Measurements from ENCODE around the gene ASCL2.

The ASCL2 gene

DNA sequence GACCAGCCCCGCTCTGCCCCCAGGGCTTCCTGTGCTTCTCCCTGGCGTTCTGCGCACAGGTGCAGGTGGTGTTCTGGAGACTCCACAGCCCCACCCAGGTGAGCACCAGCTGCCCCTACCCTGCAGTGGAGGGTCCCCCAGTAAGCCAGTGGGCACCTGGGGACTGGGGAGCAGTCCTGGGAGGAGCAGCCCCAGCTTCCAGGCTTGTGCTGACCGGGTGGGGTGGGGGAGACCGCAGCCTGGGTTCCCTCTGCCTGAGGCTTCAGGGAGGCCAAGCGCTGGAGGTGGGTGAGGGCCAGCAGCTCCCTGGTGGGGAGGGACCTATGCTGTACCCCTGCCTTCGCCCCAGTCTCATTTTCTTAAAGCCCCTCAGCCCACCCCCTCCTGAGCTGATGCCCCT is 38.3 kb upstream of the ASCL2 start:
- DNase-seq (ENCODE audit: low read depth in 2 of 2), result no peak

DNA sequence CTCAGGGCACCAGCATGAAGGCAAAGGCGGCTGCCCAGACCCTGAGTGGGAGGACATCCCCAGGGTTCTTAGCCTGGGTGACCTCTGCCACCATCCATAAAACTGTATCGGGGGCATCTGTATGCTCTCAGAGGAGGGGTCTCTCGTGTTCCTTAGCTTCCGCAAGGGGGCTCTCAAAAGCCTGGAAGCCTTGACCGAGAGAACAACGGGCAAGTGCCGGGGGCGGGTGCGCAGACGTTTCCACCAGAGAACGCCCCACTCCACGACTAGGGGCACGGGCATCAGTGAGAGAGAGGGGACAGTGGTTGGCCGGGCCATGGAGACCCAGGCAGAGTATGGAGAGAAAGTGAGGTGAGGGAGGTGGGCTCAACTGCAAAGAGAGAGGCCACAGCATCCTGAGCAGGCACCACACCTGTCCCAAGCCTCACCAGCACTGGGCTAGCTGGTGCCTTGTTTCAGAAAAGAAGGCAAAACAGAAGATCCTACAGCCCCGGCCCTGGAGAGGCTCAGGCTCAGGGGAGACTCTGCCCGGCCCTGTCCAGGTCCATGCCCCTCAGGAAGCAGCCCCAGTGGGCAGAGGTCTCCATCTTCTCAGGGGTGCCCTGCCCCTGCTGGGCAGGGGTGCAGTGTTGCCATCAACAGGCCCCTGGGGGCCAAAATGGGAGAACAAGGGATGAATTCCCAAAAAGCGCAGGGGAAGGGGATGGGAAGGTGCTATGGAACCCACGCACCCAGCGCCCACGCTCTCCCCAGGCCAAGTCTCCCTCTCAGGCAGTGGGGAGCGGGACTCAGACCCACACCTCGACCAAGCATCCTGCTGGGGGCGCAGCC is 37.3 kb upstream of the ASCL2 start:
- no peak for DNase-seq (ENCODE audit: low read depth in 2 of 2)

GRCh38 chr11:2306877-2307500 is 36.6 kb upstream of the ASCL2 start:
- DNase-seq (ENCODE audit: low read depth in 2 of 2), result no peak

DNA sequence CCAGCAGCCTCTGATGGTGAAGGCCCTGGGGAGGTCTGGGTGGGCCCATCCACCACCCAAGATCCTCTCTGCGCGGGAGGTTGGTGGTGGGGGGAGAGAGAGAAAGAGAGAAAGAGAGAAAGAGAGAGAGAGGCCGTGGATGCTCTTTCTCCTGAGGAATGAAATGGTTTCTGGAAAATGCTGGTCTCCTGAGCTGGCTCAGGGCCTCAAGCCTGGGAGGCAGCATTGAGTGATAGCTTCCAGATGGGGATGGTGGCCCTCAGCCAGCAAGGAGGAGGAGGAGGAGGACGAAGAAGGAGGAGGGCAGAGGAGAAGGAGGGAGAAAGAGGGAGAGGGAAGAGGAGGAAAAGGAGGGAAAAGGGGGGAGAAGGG is 36.0 kb upstream of the ASCL2 start:
- DNase-seq (ENCODE audit: low read depth in 2 of 2), result no peak

GRCh38 chr11:2305788-2306451 is 35.5 kb upstream of the ASCL2 start:
- DNase-seq (ENCODE audit: low read depth in 2 of 2), result peak in 1 of 2 donors; percentile 17

DNA sequence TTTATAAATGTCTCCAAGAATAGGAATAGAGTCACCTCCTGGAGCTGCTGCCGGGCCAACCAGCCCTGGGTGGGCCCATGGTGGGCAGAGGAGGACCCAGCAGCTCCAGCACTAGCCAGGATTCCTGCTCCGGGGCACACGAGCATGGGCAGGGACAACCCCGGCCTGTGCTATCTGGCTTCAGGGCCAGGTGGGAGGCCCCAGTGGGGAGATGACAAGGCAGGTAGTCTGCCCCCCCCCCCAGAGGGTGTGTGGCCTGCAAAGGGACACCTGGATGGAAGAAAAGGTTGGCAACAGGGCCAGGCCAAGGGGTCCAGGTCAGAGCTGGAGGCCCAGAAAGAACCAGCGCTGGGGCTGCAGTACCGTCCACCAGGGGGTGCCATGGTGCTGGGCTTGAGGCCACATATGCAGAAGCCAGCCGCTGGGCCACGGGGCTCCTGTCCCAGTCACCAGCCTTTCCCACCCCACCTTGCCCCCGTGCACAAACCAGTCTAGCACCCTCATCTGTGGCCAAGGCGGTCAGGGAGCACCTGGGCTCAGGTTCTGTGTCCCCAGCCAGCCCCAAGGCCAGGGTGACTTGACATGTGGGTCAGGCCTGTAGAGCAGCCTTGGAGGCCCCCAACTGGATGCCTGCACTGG is 34.9 kb upstream of the ASCL2 start:
- peak; percentile 65 to 70 for DNase-seq (ENCODE audit: low read depth in 2 of 2)

- DNase-seq (ENCODE audit: low read depth in 2 of 2), result no peak
Measured at GRCh38 chr11:2304506-2305139, 34.2 kb upstream of the ASCL2 start.

GRCh38 chr11:2303627-2304505 is 33.5 kb upstream of the ASCL2 start:
- no peak for DNase-seq (ENCODE audit: low read depth in 2 of 2)

DNA sequence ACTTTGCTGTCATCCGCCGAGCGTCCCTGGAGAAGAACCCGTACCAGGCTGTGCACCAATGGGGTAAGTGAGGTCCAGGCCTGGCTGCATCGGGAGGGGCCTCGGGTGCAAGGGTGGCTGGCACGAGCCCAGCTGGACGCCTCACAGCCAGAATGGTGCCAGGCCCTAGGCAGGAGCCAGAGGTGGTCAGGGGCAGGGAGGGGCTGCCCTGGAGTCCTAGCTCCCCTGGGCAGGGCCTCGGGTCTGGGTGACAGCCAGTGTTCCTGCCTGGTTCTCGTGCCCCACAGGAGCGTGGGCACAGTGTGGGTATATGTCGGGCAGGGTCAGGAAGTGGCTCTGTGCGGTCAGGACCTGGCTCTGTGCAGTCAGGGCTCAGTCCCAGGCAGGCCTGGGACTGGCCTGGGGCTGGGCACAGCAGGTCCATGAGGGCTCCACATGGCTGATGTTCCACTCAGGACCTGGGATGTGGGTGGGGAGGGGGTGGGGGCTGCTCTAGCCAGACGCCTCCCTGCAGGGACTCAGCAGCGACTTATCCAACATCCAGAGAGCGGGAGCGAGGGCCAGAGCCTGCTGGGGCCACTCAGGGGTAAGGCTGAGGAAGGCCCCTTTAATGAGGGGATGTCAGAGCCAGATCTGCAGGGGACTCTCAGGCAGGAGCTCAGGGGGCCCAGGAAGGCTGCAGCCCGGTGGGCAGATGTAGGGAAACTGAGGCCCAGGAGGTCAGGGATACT is 32.7 kb upstream of the ASCL2 start:
- DNase-seq (ENCODE audit: low read depth in 2 of 2), result no peak

GRCh38 chr11:2302306-2302895 is 32.0 kb upstream of the ASCL2 start:
- peak in 1 of 2 donors; percentile 26 for DNase-seq (ENCODE audit: low read depth in 2 of 2)

DNA sequence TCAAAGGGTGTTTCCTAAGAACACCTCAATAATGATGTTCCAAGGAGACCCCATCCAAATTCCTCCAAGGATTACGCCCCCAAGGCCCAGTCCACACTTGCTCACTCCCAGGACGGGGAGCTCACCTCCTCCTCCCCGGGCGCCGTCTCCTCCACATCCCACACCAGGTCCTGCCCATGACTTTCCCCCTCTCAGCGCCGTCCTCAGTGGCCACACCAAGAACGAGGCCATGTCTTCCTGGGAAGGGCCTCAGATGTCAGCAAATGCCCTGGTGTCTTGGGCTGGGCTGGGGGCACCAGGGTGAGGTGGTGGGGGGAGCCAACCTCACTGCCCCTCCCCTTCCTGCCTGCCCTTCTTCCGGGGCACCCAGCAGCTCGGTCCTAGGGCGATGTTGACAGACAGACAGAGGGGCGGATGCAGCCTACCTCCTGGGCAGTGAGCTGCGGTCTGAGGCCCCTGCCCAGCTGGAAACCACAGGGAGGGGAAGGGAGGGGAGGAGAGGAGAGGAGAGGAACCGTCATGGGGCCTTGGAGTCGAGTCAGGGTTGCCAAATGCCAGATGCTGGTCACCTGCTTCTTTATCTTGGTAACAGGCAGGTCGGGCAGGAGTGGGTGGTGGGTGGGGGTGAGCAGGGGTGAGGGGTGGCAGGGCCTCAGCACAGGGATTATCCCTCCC is 31.4 kb upstream of the ASCL2 start, which contains the start of the genes C11orf21 and TSPAN32:
TSS of gene C11orf21 (minus strand) at position 288 of the 675 bp plus-strand sequence. CDS start at position 178, 110 bp downstream.
TSS of gene TSPAN32 (plus strand) at position 383 of the 675 bp plus-strand sequence. CDS start at position 520, 137 bp downstream.
- peak; percentile 21 to 42 for DNase-seq (ENCODE audit: low read depth in 2 of 2)

GRCh38 chr11:2300936-2301630 is 30.7 kb upstream of the ASCL2 start:
- DNase-seq (ENCODE audit: low read depth in 2 of 2), result no peak

- DNase-seq (ENCODE audit: low read depth in 2 of 2), result no peak
Measured at GRCh38 chr11:2300290-2300935, 30.0 kb upstream of the ASCL2 start.

GRCh38 chr11:2299773-2300172 is 29.4 kb upstream of the ASCL2 start:
- DNase-seq (ENCODE audit: low read depth in 2 of 2), result no peak

GRCh38 chr11:2298795-2299761 is 28.7 kb upstream of the ASCL2 start:
- peak in 1 of 2 donors; percentile 30 for DNase-seq (ENCODE audit: low read depth in 2 of 2)

DNA sequence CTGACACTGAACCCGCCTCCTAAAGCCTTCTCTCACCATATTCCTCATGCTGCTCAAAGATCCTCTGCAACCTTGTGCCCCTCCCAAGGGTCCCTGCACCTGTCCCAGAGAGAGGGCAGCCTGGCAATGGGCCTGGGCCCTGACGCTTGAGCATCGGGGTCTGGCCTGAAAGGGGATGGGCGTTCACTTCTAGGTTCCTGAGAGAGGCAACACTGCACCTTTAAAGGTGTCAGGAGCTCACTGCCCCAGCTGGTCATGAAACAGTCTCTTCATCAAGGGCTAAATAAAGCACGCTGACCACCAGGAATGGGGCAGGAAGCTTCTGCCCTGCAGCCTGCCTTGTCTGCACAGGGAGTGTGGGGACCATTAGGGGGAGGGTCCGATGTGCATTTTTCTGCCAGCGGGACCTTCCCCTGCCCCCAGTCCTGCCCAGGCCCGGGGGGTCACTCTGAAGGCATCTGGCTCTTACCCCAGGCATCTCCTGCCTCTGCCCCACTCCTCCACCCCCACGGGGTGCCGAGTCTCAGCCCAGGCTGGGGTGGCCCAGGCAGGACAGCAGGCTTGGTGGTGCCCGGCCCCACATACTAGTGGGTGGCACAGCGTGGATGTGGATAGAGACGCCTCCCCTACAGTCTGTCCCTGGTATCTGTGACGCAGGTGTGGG is 27.9 kb upstream of the ASCL2 start:
- no peak for DNase-seq (ENCODE audit: low read depth in 2 of 2)

All from stimulated activated CD8-positive, alpha-beta memory T cell treated with anti-CD3 and anti-CD28 coated beads, Interleukin-7, amount 100 ng/mL, for 4 hours (primary cell).